ENCODE data around the gene ANKRD13C. TPM values are rescaled to one million over a fixed set of nuclear protein-coding genes. Genes with fewer than 3 reads are reported as not detected.

The ANKRD13C gene
- total RNA-seq, 1 donor from 2014 or later: 11.8 TPM

- no peak for DNase-seq (ENCODE audit: low spot score)
- intact Hi-C loops (cut with DNase I): loop anchor here (10.0 kb wide), 1 partner anchor 127 kb away; the partner anchor contains the start of gene ANKRD13C
These were observed 127.1 kb downstream of the ANKRD13C start for GRCh38 chr1:70227439-70227838.

- intact Hi-C loops (cut with DNase I): loop anchor here (5.0 to 10.0 kb wide), 2 partner anchors 130 to 187 kb away; partner anchors contain the start of genes ANKRD13C and CTH
- no peak for DNase-seq (ENCODE audit: low spot score)
These were observed 129.6 kb downstream of the ANKRD13C start for GRCh38 chr1:70224954-70225353.

GRCh38 chr1:70222716-70223235, 131.7 kb downstream of the ANKRD13C start:
- DNase-seq (ENCODE audit: low spot score): no peak
- intact Hi-C loops (cut with DNase I): loop anchor here (5.0 to 10.0 kb wide), 2 partner anchors 132 to 190 kb away; partner anchors contain the start of genes ANKRD13C and CTH

GRCh38 chr1:70221238-70222121, 133.0 kb downstream of the ANKRD13C start, which contains the start of gene SRSF11:
Gene SRSF11, plus strand, starts transcription at chr1:70221380. Its CDS starts 257 bp downstream, at chr1:70221637.
- peak; percentile 98 for DNase-seq (ENCODE audit: low spot score)
- intact Hi-C loops (cut with DNase I): loop anchor here (1.0 to 10.0 kb wide), 3 partner anchors 16 to 191 kb away; partner anchors contain the start of genes ANKRD13C, CTH and LRRC40

GRCh38 chr1:70220517-70221237, 133.8 kb downstream of the ANKRD13C start:
- DNase-seq (ENCODE audit: low spot score): no peak
- intact Hi-C loops (cut with DNase I): loop anchor here (1.0 to 10.0 kb wide), 3 partner anchors 15 to 192 kb away; partner anchors contain the start of genes ANKRD13C, CTH and LRRC40

- intact Hi-C loops (cut with DNase I): loop anchor here (5.0 to 10.0 kb wide), 2 partner anchors 135 to 192 kb away; partner anchors contain the start of genes ANKRD13C and CTH
- no peak for DNase-seq (ENCODE audit: low spot score)
These were observed 134.5 kb downstream of the ANKRD13C start for GRCh38 chr1:70220015-70220414.

- DNase-seq (ENCODE audit: low spot score): no peak
- intact Hi-C loops (cut with DNase I): no loop called here
These were observed 143.0 kb downstream of the ANKRD13C start for GRCh38 chr1:70211541-70211940.

- intact Hi-C loops (cut with DNase I): no loop called here
- DNase-seq (ENCODE audit: low spot score): no peak
These were observed 143.7 kb downstream of the ANKRD13C start for GRCh38 chr1:70210820-70211219.

Other genes with a start within 250 kb of the ANKRD13C start
- gene LRRC40, start 149.1 kb downstream of the ANKRD13C start, total RNA-seq: 10.6 TPM
- 64.8 TPM for gene SRSF11, start 133.3 kb downstream of the ANKRD13C start, total RNA-seq
- 0.43 TPM for gene CTH, start 56.5 kb upstream of the ANKRD13C start, total RNA-seq

Data from cardiac septum (tissue), 1 donor.